GM12878 (cell line): ENCODE results near the gene PCSK2. TPM values are rescaled to one million over a fixed set of nuclear protein-coding genes. Genes with fewer than 3 reads are reported as not detected.

Experiments used
- ATF3 ChIP-seq: IDR thresholded peaks from 2 replicates; pipeline ENCODE4 v1.6.1; 2011; ENCODE audit warnings: low read depth, mild to moderate bottlenecking, low read length, moderate library complexity, borderline replicate concordance; ENCODE audit errors: extremely low read depth
- CEBPB ChIP-seq, 2 experiments: fragments of 150-350 bp in 1 of 2; IDR thresholded peaks; 2 replicates each; pipeline ENCODE4 v1.6.1; 2012 to 2014; ENCODE audit warnings: low read depth in 2 of 2, low read length in 2 of 2, borderline replicate concordance in 1 of 2, inconsistent platforms in 1 of 2
- EED ChIP-seq: sonication (generic); IDR thresholded peaks from 2 replicates; pipeline ENCODE4 v1.6.1; 2016; ENCODE audit warnings: antibody characterized with exemption, low read depth
- MLLT1 ChIP-seq: fragments of 450-650 bp; IDR thresholded peaks from 2 replicates; pipeline ENCODE4 v1.6.1; 2016; ENCODE audit warnings: mild to moderate bottlenecking
- NFXL1 ChIP-seq: fragments of 450-650 bp; IDR thresholded peaks from 2 replicates; pipeline ENCODE4 v1.6.1; 2017; ENCODE audit warnings: antibody characterized with exemption, mild to moderate bottlenecking, borderline replicate concordance
- NR2F1 ChIP-seq: fragments of 450-650 bp; conservative IDR thresholded peaks from 2 replicates; pipeline ENCODE4 v1.6.1; 2017; ENCODE audit warnings: mild to moderate bottlenecking
- PAX5 ChIP-seq: IDR thresholded peaks from 2 replicates; pipeline ENCODE4 v1.6.1; 2011; ENCODE audit warnings: low read depth, low read length, borderline replicate concordance
- RELA ChIP-seq: fragments of 450-650 bp; IDR thresholded peaks from 2 replicates; pipeline ENCODE4 v1.8.0; 2014; ENCODE audit warnings: borderline replicate concordance; ENCODE audit not compliant: partially characterized antibody
- SP1 ChIP-seq: IDR thresholded peaks from one replicate; pipeline ENCODE4 v1.6.1; 2011; ENCODE audit warnings: low read depth, low read length
- STAT3 ChIP-seq: IDR thresholded peaks from 2 replicates; pipeline ENCODE4 v1.6.1; 2011; ENCODE audit warnings: low read depth, low read length, improper control_type of control experiment
- polyA plus RNA-seq, 11 experiments: library from polyadenylated mRNA; depleted of rRNA in 4 of 11; unstranded in 6 of 11; stranded (reverse) in 5 of 11; fragments of >200 nt; fragmentation: Nextera tagmentation in 4 of 11; fragmentation: Illumina TruSeq in 1 of 11; extraction: Ambion mirVana in 4 of 11; extraction: Trizol in 1 of 11; gene quantifications; 1 replicate in 1 of 11; 2 replicates in 10 of 11; pipeline versions ENCODE4 v1.2.1 to v1.2.3, GENCODE V29; 2011 to 2016; ENCODE audit warnings: inconsistent platforms in 2 of 11, missing spikeins in 2 of 11, low read depth in 1 of 11
- total RNA-seq, 4 experiments: library from RNA; depleted of rRNA in 3 of 4; stranded (reverse); fragments of >200 nt in 3 of 4; fragmentation: Illumina TruSeq in 1 of 4; extraction: Trizol in 1 of 4; gene quantifications; 2 replicates each; pipeline versions ENCODE4 v1.2.1 to v1.2.3, GENCODE V29; 2013 to 2021
- TF ChIP-seq, protein P1 (sequence below): fragments of 450-650 bp; IDR thresholded peaks from 2 replicates; pipeline ENCODE4 v1.6.1; 2017; ENCODE audit warnings: antibody characterized with exemption, mild to moderate bottlenecking, moderate library complexity

The PCSK2 gene
- total and polyA plus RNA-seq, 10 of the 15 experiments (the other 5 are each of a cell fraction or from before 2014, with no cell fraction given) = not detected

- no peak for TF ChIP-seq STAT3
- TF ChIP-seq RELA = no peak
- no peak for TF ChIP-seq NR2F1
- TF ChIP-seq NFXL1 = no peak
- TF ChIP-seq CEBPB (IDR thresholded peaks at IDR 0.05; ENCODE audit: borderline replicate concordance in 1 of 2, low read depth in 2 of 2, low read length in 2 of 2) = no peak
- TF ChIP-seq, protein P1, sequence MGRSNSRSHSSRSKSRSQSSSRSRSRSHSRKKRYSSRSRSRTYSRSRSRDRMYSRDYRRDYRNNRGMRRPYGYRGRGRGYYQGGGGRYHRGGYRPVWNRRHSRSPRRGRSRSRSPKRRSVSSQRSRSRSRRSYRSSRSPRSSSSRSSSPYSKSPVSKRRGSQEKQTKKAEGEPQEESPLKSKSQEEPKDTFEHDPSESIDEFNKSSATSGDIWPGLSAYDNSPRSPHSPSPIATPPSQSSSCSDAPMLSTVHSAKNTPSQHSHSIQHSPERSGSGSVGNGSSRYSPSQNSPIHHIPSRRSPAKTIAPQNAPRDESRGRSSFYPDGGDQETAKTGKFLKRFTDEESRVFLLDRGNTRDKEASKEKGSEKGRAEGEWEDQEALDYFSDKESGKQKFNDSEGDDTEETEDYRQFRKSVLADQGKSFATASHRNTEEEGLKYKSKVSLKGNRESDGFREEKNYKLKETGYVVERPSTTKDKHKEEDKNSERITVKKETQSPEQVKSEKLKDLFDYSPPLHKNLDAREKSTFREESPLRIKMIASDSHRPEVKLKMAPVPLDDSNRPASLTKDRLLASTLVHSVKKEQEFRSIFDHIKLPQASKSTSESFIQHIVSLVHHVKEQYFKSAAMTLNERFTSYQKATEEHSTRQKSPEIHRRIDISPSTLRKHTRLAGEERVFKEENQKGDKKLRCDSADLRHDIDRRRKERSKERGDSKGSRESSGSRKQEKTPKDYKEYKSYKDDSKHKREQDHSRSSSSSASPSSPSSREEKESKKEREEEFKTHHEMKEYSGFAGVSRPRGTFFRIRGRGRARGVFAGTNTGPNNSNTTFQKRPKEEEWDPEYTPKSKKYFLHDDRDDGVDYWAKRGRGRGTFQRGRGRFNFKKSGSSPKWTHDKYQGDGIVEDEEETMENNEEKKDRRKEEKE = no peak
- TF ChIP-seq EED = no peak
- no peak for TF ChIP-seq PAX5
- TF ChIP-seq SP1 = no peak
- TF ChIP-seq ATF3 = no peak
- TF ChIP-seq MLLT1 = no peak
These were observed 116.3 kb downstream of the PCSK2 start (continued) for GRCh38 chr20:17343091-17343490.
